Hepatocyte (in vitro differentiated cells): ENCODE results near the gene RAPGEF6.

ENCODE experiments used
- CTCF ChIP-seq: fragments of 200-600 bp; sonication (generic); IDR thresholded peaks from 2 replicates; pipeline ENCODE4 v1.5.1; 2016; ENCODE audit warnings: antibody characterized with exemption, mild to moderate bottlenecking; ENCODE audit not compliant: poor library complexity
- EZH2 ChIP-seq: fragments of 200-600 bp; sonication (generic); IDR thresholded peaks from 2 replicates; pipeline ENCODE4 v1.6.1; 2016; ENCODE audit warnings: antibody characterized with exemption, mild to moderate bottlenecking, borderline replicate concordance

GRCh38 chr5:131491749-131492148 lies 143.3 kb downstream of the RAPGEF6 start:
- TF ChIP-seq CTCF (no peak), EZH2 (no peak)
